COLO668 (cell line): ENCODE measurements around the gene COL23A1.

Experiments
- DNase-seq: peaks from one replicate; lab custom pipeline; 2025; ENCODE audit not compliant: unreplicated experiment; lab: John Stamatoyannopoulos, UW

The COL23A1 gene

DNA sequence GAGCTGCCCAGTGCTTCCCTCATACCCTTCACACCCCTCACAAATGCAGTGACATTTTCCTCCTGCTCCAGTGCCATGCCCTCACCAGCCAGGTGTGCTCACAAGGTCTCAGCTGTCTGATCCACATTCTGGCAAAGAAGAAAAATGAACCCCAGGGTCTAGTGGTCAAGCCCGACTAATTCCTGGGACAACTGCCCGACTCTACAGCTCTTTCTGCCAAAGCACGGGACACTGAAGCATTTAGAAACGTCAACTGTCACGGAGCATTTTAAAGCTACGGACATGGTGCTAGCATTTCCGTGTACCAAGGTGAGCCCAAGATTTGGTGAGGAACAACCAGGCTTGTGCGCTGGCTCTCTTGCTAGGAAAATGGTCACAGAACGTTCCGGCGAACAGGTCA lies 300.8 kb downstream of the COL23A1 start:
- DNase-seq = no peak

DNA sequence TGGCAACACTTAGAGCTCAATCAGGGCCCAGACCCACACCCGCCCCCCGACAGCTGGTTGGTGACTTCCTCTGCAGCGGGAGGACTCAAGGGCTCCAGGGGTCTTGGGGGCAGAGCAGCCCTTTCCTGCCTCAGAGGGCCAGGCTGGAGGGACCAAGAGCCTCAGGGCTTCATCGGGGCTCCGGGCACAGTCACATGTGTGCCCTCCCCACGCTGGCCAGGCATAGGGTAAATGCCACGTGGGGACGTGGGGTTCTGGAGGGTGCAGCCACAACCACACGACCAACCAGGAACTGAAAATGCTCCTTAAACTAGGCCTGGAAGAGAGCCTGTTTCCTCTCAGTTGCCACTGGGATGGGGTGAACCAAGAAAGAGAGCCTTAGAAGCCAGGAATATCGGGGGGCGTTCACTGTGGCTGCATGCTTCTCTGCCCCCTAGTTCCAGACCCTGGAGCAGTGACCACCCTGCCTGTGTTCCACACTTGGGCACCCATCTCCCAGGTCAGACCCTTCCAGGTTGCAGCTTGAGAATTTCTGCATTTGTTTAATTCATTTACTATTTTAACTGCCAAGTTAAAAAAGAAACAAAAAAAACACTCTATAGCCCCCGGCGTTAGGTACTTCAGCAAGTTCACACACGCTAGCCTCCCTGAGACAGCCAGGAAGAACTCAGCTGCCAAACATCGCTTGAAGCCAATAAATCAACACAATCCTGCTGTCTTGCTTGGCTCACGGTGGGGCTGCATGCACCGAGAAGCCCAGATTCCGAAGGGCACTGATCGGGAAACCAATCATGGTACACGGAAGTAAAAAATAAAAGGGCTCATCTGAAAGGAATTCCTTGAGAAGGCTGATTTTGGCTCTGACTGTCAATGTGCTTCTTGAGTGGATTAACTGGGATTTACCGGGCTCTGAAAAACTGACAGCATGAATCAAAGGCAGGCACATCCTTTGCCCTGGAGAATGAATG lies 301.5 kb downstream of the COL23A1 start:
- DNase-seq = no peak

DNA sequence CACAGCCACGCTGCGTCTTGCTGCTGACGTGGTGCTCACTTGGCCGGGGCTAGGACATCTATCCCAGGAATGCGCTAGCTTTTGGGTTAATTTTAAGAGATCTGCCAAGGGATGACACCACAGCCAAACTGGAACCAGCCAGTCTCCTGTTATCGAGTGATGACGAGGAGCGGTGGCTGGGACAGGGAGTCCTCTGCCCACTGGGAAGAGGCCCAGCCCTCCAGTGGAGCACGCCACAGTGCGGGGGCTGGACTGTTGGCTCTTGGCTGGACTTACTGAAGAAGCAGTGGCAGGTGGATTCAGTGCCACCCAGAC lies 302.4 kb downstream of the COL23A1 start:
- DNase-seq = no peak

DNA sequence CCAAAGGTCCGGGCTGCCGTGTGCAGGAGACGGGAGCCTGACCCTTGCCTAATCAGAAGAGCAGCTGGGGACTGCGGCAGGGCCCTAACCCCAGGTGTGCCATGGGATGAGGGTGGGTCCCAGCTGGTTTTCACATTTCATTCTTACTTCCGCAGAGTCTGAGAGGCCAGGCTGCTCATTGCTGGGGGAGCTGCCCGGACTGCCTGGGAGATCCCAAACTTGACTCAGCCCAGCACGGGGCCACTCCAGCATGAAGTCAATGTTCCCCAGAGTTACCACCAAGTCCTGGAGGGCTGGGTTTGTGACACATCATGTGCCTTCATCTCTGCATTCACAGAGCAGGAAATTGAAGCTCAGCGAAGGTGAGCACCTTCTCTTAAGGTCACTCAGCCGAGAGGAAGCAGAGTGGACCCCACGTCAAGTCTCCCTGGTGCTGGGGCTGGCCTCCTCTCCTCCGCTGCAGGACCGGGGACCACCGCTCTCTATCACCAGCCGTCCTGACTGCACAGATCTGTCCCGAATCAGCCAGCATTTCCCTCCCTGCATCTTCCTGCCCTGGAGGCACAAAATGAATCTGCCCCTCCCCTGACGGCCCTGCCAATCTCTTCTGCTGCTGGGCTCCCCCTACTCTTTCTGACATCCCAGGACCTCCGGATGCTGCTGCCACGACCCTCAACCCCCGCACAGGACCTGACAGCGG lies 303.0 kb downstream of the COL23A1 start:
- no peak for DNase-seq

DNA sequence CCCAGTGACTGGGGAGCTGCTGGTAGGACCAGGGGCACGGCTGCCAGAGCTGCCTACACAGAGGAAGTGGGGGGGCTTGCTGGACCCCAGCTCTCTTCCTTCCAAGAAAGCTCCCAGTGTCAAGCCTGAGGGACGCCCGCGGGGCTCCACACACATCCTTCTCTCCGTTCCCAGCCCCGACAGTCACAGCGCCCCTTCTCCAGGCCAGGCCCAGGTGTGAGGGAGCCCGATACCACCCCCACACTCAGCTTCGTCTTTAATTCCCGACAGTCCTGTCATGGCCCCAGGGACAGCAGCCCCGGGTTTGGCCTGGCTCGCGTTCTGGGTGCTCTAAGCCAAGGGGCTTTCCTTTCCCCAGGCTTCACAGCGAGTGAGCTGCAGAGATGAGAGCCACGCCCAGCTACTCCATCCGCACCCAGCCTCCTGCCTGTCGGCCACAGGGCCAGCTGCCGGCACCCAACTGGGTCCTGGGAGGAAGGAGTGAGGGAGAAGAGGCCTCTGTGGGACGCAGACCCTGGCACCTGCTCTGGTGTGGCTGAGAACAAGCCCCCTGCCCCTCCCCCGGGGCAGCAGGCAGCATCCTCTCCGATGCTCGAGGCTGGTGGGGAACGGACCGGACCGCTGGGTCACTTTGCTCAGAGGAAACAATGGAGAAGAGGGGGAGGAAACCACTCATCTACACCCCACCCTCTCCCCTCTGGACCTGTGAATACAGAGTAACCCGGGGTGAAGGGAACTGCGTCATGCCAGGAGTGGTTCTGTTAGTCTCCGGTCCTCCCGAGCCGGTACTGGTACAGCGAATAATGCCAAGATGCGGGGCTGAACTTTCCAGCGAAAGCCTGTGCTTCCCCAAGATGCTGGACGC lies 303.7 kb downstream of the COL23A1 start:
- DNase-seq = peak; percentile 7

DNA sequence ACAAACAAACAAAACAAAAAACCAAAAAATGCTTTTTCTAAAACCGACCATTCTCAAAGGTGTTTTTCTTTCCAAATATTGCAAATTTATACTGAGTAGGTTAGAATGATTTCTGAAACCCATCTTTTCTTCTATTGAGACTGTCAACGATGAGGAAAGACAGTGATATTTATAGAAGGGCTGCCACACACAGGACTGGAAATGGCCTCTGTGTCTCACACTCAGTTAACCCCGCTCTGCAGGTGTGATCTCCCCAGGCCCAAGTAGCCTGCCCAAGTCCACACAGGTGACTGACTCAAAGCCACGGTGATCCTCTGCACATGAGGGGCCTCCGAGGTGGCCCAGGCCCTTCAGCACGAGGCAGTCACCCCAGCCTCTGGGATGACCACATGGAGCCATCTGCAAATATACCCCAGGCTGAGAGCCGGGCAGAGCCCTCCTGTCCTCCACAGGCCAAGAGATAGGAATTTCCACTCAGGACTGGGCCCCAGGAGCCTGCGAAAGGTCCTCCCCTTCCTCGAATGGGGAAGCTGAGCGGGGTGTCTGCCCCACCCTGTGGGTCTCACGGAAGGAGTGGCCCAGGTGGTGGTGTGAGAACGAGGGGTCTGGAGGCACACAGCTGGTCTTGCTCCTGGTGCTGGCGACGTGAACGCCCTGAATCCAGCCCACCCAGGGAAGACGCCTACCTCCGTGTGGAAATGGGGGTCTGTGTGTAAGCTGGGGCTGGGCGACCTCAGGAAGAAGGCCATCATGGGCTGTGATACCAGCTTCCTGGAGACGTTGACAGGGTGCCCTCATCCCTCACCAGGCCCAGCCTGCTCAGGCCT lies 304.6 kb downstream of the COL23A1 start:
- DNase-seq = no peak

DNA sequence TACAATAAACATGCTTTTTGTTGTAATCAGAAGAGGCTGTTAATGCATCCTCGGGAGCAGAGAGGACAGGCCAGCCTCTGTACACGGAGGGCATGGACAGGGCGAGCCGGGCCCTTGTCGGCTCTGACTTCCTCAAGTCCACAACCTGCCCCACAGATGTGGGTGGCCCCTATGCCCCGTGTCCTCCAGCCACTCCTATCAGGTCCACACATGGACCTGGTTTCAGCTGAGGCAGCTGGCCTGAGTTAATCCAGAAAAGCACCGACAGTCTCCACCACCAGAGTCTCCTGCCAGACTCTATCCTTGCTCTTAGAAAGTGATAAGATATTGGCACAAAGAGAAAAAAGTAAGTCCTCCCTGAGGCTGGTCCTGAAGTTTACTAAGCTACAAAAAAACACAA lies 305.2 kb downstream of the COL23A1 start:
- no peak for DNase-seq

DNA sequence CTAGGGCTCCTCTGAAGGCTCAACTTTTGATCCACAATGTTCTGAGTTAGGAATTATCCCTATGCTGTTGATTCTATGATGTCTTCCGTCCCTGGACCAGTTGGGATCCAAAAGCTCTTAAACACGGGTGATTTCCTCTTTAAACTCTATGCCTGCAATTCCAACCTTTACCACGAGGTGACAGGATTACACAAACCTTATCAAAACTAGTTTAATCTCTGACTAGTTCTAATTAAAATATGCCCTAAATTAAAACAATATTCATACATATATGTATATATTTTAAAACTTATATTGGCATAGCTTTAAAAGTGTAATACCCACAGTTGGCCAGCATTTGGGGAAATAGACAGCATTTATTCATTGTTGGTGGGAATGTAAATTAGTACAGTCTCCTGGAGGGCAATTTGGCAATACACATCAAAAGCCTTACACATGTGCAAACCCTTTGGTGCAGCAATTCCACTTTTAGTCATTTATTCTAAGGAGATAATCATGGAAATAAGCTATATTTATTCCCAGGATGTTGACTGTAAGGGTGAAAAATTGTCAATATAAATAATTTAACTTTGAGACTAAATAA lies 306.0 kb downstream of the COL23A1 start:
- DNase-seq = no peak

DNA sequence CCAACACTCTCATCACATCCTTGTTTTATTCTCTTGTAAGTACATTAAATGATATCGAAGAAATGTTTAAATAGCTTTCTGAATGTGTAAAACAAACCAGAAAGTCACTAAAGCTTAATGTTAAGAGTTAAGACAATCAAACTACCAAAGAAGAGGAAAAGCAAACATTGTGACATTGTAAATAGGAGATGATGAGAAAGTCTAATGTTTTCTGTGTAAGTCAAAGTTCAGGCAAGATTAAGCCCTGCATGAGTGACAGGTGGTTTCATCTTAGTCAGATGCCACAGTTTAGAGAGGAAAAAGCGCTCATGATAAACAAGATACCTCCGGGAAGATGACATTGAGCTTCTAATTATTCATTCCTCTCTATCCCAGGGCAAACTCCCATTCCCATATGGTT lies 306.7 kb downstream of the COL23A1 start:
- DNase-seq = no peak

DNA sequence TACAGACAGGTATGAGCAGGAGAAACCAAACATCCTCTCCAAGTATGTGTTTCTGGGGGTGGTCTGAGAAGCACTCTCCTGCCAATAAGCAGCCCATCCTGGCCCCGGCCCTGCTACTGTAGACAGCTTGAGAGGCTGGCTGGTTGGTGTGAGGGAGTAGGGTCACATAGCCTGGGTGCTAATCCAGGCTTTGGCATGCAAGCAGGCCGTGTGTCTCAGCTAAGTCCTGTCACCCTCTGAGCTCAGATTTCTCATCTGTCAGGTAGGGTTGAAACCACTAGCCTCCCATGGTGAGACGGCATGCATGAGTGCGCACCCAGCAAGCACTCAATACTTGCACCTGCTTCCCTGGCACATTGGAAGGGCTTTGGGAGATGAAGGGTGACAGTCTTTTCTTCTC lies 307.8 kb downstream of the COL23A1 start:
- DNase-seq = peak; percentile 7

DNA sequence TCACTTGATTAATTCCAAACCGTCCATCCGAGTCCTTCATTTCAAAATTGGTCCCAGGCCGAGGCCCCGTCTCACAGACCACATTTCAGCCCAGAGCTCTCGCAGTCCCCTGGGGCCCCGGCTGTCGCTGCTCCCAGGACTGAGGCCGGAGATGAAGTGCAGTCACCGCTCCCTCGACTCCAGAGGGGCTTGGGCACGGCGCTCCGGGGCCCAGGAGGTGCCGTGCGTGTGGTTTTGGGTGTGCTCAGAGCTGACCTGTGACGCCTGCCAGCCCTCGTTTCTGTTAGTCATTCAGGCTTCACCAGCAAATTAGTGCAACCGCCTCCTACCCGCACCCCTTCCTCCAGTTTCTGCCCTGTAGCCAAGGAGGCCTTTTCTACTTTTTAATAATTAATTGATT lies 308.9 kb downstream of the COL23A1 start:
- DNase-seq = no peak

DNA sequence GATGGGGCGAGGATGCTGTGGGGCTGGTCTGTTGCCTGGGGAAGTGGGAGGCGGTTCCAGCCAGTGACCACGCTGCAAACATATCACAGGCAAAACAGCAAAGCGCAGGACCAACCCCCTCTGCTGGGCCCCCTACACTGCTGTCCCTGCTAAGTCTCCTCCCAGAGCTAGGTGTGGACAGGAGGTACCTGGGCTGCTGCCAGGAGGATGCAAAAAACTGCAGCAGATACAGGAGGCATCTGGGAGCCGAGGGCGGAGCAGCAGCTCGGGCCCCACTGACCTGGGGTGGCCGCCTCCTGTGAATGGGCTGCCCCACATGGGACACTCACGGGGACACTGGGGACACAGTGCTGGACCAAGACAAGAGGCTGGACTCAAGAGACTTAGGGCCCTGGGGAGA lies 309.6 kb downstream of the COL23A1 start:
- DNase-seq = no peak

DNA sequence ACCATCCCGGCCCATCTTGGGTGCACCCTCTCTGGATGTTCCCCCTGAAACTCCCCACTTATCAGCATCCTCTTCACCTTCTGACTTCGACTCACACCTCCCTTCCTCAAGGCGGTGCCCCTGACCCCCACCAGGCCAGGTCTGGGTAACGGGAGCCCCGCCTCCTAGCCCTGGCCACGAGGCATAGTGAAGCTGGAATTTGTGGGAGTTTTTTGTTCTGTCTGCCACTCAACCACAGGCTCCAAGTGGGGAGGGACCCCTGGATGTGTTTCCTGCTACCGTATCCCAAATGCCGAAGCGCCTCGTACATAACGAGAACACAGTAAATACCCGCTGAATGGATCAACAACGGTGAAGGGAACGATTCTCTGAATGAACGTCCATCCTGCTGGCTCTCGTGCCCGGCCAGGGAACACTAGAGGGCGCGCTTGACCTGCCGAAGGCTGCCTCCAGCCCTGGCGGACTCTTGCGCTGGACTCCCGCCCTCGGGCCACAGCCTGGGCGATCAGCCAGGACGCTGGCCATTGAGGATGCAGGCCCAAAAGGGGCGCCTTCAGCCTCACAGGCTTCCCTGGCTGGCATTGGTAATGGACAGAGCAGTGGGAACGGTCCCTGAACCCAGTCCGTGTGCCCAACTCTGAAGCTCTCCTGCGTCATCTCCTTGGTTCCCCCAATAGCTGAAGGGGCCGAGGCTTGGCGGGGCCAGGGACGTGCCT lies 310.3 kb downstream of the COL23A1 start:
- peak; percentile 59 for DNase-seq

DNA sequence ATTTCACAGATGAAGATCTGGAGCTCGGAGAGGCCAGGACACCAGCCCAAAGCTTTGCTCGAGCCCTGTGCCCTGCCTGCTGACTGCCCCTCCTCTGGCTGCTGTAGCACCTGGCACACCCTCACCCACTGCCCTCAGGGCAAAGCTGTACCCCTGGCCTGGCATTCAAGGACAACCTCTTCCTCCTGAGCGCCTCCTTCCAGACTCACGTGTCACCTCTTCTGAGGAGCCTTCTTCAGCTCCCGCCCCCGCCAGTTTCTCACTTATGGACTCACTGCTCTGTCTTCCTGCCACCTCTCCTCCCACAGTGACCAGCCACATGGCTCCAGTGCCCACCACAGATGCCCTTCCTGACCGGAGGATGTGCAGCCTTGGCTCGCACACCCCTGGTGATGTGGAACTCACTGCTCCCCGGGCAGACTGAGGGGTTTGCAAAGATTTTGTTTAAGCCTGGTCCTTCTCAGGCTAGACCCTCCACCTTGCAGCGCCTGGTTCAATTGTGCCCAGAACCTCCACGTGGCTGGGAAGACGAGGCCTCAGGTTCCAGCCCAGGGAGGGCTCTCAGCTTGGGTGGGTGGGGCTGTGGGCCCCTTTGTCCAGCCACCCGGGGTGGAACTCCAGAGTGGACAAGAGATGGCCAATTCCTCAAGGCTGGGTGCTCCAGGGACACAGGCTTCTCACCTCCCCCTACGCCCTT lies 311.0 kb downstream of the COL23A1 start:
- no peak for DNase-seq

DNA sequence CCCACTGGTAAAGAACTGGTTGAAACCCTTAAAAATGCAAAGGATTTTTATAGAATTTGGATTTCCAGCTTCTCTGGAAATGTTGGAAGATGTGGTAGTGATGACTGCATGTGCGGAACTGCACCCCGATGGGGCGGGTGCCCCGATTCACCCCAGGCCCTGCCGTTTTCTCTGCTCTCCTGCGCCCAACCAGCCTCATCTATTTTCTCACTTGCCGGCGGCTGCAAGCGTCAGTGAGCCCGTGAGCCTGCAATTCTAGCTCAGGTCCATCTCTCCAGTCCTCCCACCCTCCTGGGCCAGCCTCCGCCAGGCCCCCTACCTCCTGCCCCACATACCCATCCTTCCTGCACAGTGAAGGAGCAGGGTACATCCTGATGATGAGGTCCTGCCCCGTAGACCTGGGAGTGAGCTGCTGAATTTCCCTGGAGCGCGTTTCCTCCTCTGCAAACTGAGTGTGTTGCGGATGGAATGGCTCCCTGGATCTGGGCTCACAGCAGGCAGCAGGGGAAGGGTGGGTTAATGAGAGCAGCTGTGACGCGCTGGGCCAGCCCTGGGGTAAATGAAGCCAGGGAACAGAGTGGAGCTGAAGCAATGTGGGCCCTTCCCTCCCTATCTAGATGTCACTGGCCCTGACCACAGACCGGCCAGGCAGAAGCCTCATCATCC lies 311.7 kb downstream of the COL23A1 start:
- no peak for DNase-seq

DNA sequence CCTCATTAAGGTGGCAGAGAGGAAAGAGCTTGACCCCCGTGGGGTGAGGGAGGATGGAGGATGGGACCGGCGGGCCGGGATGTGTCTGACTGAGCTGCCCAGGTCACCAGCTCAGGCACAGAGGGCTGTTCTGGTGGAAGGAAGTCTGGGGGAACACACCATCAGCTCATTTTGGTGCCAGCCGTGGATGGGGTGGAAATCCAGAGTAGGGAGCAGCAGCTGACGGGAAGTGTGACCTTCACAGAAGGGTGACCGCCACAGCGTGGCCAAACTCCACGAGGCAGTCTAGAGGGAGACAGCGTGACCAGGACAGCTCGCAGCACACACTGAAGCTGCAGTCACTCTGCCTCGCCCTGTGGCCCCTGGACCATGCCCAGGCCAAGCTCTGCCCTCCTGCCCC lies 312.3 kb downstream of the COL23A1 start:
- DNase-seq = no peak

DNA sequence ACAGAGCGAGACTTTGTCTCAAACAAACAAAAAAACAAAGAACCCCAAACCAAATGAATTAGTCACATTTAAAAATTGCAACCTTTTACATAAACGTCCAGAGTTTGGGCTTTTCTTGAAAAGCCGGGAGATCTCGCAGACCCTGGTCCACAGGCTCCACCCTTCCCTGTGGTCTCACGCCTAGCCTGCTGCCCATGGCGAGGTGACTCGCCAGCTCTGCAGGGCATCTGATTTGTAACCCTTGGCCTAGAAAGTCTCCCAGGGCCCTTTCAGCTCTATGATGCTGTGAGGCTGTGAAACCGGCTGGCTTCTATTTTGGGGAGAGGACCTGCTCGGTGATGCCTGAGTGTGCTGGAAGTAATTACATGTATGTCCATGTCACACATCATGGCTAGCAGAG lies 312.8 kb downstream of the COL23A1 start:
- no peak for DNase-seq

DNA sequence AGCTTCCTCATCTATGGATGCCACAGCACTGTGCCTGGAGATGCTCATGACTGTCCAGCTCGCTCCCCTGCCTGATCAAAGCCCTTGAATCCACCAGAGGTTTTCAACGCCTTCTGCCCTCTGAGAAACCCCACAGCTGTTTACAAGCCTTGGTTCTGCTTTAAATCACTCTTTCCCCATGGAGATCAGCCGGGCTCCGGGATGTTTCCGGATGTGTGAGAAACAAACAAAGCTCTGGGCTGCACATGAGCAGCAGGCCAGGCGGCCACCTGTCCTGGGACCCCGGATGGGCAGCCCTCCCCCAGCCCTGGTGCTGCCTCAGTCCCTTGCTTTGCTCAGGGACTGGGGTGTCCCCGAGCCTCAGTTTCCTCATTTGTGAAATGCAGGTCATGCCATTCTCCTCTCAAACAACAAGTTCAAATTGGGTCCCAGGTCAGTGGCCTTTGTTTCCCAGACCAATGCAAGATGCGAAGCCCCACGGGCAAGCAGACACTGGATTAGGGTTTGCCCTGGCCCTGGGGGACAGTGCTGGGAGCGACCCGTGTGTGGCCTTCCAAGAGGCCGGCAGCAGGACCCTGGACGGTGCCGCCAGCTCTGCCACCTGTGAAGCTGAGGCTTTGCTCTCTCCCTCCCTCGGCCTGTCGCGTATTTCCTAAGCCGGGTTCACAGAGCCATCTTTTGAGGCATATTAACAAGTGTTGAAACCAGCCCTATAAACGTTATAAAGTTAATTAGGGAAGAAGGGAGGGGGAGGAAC lies 315.2 kb downstream of the COL23A1 start:
- no peak for DNase-seq
